NCI-H146 treated with DMSO at 0.1 percent for 48 hours (cell line): ENCODE data around the gene ASIC3.
"Not testable (repeated sequence)": the region's sequence is repeated elsewhere in the genome, so short reads cannot be mapped to it uniquely, and the experiment has no call there.

Experiments
- DNase-seq: peaks from one replicate; lab custom pipeline; 2025; ENCODE audit not compliant: unreplicated experiment; lab: John Stamatoyannopoulos, UW

The ASIC3 gene

DNA sequence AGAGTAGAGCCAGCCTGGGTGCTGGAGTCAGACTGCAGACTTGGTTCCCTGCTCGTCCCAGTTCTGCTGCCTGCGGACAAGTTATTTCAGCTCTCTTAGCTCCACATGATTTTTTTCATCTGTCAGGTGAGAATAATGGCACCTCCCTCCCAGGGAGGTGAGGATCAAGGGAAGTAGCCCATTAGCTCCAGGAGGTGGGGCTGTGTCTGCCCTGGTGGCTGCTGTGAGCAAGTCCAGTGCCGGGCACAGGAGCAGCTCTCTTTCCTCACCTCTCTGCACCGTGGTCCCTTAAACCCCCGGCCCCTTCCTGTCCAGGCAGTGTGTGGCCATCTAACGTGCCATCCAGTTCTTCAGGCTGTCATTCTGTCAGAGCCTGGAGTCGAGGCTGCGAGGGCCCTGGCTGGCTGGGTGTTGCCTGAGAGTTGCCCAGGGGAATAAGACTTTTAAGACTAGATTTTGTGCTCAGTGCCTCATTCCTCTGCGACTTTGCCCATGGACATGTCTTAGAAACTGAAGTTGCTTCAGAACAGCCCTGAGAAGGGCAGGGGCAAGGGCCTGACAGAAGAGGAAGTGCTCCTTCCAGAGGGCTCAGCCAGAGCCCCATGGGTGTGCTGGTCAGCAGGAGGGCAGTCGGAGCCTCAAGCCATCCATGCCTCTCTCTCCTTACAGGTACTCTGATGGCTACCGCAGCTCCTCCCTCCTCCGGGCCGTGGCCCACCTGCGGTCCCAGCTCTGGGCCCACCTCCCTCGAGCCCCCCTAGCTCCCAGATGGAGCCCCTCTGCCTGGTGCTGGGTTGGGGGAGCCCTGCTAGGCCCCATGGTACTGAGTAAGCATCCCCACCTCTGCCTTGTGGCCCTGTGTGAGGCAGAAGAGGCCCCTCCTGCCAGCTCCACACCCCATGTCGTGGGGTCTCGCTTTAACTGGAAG is 15.1 kb upstream of the ASIC3 start:
- DNase-seq: no peak

- DNase-seq: no peak
Observed at GRCh38 chr7:151033864-151034249, 14.5 kb upstream of the ASIC3 start.

- no peak for DNase-seq
Observed at GRCh38 chr7:151034312-151035025, 13.9 kb upstream of the ASIC3 start.

- no peak for DNase-seq
Observed at GRCh38 chr7:151035026-151035717, 13.2 kb upstream of the ASIC3 start.

DNA sequence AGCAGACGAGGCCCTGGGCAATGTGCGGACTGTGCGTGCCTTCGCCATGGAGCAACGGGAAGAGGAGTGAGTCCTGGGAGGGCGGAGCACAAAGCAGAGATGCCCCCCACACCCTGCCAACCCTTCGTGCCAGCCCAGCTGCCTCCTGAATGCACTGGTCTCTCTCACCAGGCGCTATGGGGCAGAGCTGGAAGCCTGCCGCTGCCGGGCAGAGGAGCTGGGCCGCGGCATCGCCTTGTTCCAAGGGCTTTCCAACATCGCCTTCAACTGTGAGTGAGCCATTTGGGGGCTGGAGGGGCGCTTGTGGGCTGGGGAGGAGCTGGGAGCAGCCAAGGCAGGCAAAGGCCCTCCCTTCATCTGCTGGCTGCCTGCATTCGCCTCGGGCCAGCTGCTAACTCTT is 12.4 kb upstream of the ASIC3 start:
- DNase-seq: no peak

DNA sequence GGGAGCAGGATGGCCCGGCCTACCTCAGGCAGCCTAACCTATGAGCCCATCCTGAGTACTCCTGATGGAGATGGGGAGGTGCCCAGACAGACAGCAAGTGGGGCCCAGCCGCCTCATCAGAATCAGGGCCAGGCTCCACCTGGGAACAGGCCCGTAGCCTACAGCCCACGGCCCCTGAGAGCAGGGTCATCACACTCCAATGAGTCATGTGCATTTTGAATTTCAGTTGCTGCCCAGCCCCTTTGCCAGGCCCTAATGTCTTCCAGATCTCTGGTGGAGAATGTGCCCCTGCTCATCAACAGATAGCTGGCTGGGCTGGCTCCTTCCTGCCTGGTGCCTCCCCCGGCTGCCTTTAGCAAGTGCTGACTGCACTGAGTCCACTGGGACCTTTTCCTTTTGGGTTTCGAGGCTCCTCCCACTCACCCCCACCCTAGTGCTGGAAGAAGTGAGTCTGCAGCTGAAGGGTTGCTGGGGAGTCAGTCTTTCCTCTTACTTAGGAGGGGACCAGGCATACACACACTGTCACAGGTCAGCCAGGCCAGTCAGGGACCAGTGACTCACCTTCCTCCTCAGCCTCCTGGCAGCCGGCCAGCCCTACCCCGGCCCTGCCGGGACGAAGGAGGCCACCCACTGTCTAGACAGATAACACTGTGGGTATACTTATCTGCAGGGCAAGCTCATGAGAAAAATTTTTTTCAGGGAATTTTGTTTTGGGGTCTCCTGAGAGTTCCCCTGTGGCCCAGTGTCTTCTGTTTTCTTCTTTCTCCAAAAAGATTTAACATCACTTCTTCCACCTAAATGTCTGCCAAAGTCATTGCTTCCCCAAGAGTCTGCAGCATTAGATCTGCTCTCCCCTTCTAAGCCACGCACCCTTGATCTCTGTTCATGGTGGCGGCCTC is 9.1 kb upstream of the ASIC3 start:
- DNase-seq: no peak

GRCh38 chr7:151039850-151040548 is 8.3 kb upstream of the ASIC3 start:
- no peak for DNase-seq

- no peak for DNase-seq
Observed at GRCh38 chr7:151040616-151041375, 7.5 kb upstream of the ASIC3 start.

- DNase-seq: not testable (repeated sequence)
Observed at GRCh38 chr7:151043449-151043848, 4.9 kb upstream of the ASIC3 start.

DNA sequence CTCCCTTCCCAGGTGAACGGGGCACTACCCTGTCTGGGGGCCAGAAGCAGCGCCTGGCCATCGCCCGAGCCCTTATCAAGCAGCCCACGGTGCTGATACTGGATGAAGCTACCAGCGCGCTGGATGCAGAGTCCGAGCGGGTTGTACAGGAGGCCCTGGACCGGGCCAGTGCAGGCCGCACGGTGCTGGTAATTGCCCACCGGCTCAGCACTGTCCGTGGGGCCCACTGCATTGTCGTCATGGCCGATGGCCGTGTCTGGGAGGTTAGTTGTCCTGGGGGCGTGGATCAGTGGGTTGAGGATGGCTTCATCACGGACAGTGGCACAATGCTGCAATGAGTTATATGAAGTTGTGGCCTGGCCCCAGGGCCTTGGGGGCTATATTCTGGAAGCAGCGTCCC is 4.4 kb upstream of the ASIC3 start:
- DNase-seq: no peak

GRCh38 chr7:151045262-151045661 is 3.1 kb upstream of the ASIC3 start:
- DNase-seq: no peak

DNA sequence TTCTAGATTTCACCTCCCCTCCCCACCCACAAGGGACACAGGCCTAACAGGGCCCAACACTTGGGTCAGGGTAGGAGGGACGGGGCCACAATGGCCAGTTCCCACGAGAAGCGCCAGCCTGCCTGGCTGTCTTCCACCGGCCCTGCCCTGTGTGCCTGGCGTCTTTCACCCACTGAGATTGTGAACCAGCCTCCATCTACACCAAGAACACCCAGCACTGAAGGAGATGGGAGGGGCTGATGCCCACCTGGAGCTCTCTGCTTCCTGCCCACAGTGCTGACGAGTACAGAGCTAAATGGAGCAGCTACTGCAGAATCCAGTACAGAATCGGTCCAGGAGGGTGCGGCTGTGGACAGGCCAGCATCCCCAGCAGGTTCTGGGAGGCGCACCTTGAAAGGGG is 2.4 kb upstream of the ASIC3 start:
- DNase-seq: no peak

DNA sequence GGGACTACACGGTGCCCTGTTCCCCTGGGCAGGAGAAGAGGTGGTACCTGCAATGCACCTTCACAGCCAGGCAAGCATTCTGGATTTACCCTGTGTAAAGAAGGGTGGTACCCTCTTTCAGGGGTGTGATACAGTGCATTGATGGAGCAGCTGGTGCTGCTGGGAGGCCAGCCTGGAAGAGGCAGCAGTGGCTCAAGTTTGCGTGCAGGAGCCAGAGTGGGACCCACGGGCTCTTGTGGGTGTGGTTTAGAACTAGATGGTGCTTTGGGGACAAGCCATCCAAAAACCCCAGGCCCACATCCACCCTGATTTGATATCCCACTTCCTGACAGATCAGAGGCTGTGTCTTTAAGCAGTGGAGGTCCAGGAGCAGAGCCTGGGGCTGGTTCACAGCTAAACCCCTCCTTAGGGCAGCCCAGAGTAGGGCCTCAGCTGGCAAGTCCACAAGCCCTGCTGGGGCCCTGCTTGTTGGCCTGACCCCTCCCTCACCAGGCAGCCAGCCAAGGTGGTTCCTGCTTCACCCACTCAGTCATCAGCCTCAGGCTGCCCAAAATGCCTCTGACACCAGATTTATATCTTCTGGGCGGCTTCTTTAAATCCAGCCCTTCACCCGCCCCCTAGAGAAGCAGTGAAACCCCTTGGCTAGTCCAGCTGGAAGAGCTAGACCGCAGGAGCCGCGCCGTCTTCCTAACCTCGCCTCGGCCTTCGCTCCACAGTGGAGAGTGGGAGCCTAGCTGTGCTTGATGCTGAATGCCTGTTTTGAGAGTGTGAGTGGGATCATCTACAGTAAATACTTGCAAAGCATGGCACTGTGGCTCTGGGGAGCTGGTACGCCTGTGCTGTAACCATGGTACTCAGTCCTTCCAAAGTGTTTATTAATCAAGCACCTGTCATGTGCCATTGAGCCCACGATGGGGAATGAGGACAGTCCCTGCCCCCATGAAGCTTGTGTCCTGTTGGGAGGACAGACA is 1.4 kb upstream of the ASIC3 start:
- no peak for DNase-seq

DNA sequence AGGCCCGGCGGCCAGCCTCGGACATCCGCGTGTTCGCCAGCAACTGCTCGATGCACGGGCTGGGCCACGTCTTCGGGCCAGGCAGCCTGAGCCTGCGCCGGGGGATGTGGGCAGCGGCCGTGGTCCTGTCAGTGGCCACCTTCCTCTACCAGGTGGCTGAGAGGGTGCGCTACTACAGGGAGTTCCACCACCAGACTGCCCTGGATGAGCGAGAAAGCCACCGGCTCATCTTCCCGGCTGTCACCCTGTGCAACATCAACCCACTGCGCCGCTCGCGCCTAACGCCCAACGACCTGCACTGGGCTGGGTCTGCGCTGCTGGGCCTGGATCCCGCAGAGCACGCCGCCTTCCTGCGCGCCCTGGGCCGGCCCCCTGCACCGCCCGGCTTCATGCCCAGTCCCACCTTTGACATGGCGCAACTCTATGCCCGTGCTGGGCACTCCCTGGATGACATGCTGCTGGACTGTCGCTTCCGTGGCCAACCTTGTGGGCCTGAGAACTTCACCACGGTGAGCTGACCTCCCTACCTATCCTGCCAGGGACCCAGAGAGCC is 656 bp downstream of the ASIC3 start:
- no peak for DNase-seq

GRCh38 chr7:151051108-151051507 is 2.8 kb downstream of the ASIC3 start:
- DNase-seq: no peak

GRCh38 chr7:151053096-151053495 is 4.8 kb downstream of the ASIC3 start:
- no peak for DNase-seq

- no peak for DNase-seq
Observed at GRCh38 chr7:151053751-151054150, 5.4 kb downstream of the ASIC3 start.

- no peak for DNase-seq
Observed at GRCh38 chr7:151056283-151056665, 7.9 kb downstream of the ASIC3 start.
